Measurements from ENCODE around the gene SRY.

Gene SRY

GRCh38 chrY:2787600-2787999 lies at the start of gene SRY:
Gene SRY, minus strand, starts transcription at chrY:2787682. Its CDS starts 79 bp downstream, at chrY:2787603.
- H3K4me1 ChIP-seq (ENCODE audit: low read depth, poor library complexity, severe bottlenecking), result no peaks in the 10 kb centered on the region

GRCh38 chrY:2837078-2837477 lies 49.6 kb upstream of the SRY start:
- no peaks in the 10 kb centered on the region for H3K79me2 ChIP-seq (ENCODE audit: insufficient read depth, low read depth)
- H4K20me1 ChIP-seq (ENCODE audit: insufficient read depth), result no peaks in the 10 kb centered on the region
- H3K27ac ChIP-seq, result no peak overlapping the region
- H3K9ac ChIP-seq, result no peak overlapping the region
- H3K4me2 ChIP-seq, result no peak overlapping the region
- no peaks in the 10 kb centered on the region for H3K27me3 ChIP-seq (ENCODE audit: insufficient read depth, low read depth)
- no peak overlapping the region for H3K4me3 ChIP-seq (IDR thresholded peaks at IDR 0.05; ENCODE audit: insufficient read depth, low read depth, low read length)
- H3K4me1 ChIP-seq (ENCODE audit: low read depth, poor library complexity, severe bottlenecking), result no peaks in the 10 kb centered on the region
- H3K36me3 ChIP-seq (ENCODE audit: insufficient read depth), result no peaks in the 10 kb centered on the region
- TF ChIP-seq CTCF (conservative IDR thresholded peaks at IDR 0.05; ENCODE audit: low read depth, low read length), result no peak
- H2AFZ ChIP-seq (ENCODE audit: low read depth), result no peak overlapping the region

More at GRCh38 chrY:2787600-2787999, at the start of gene SRY:
- no peaks in the 10 kb centered on the region for H4K20me1 ChIP-seq (ENCODE audit: insufficient read depth)
- no peak within 1 kb of the TSS for H3K4me3 ChIP-seq (IDR thresholded peaks at IDR 0.05; ENCODE audit: insufficient read depth, low read depth, low read length)
- no peaks in the 10 kb centered on the region for H3K79me2 ChIP-seq (ENCODE audit: insufficient read depth, low read depth)
- H2AFZ ChIP-seq (ENCODE audit: low read depth), result no peak within 1 kb of the TSS
- no peak within 1 kb of the TSS for H3K4me2 ChIP-seq
- no peak within 1 kb of the TSS for H3K27ac ChIP-seq
- no peak for TF ChIP-seq CTCF (conservative IDR thresholded peaks at IDR 0.05; ENCODE audit: low read depth, low read length)
- no peak within 1 kb of the TSS for H3K9ac ChIP-seq
- no peaks in the 10 kb centered on the region for H3K27me3 ChIP-seq (ENCODE audit: insufficient read depth, low read depth)
- H3K36me3 ChIP-seq (ENCODE audit: insufficient read depth), result no peaks in the 10 kb centered on the region

- Histone ChIP-seq H3K4me3 (IDR thresholded peaks at IDR 0.05; ENCODE audit: insufficient read depth, low read depth, low read length) (no peak overlapping the region), H3K27ac (no peak overlapping the region), H3K79me2 (ENCODE audit: insufficient read depth, low read depth) (no peaks in the 10 kb centered on the region), H3K36me3 (ENCODE audit: insufficient read depth) (no peaks in the 10 kb centered on the region), H3K27me3 (ENCODE audit: insufficient read depth, low read depth) (no peaks in the 10 kb centered on the region), H3K4me2 (no peak overlapping the region), H4K20me1 (ENCODE audit: insufficient read depth) (no peaks in the 10 kb centered on the region), H3K9ac (no peak overlapping the region), H3K4me1 (ENCODE audit: low read depth, poor library complexity, severe bottlenecking) (no peaks in the 10 kb centered on the region), H2AFZ (ENCODE audit: low read depth) (no peak overlapping the region)
- TF ChIP-seq CTCF (conservative IDR thresholded peaks at IDR 0.05; ENCODE audit: low read depth, low read length), result no peak
Measured at GRCh38 chrY:2835230-2835629, 47.7 kb upstream of the SRY start.

- Histone ChIP-seq H3K4me1 (ENCODE audit: low read depth, poor library complexity, severe bottlenecking) (no peaks in the 10 kb centered on the region), H3K4me2 (no peak overlapping the region)
- TF ChIP-seq CTCF (conservative IDR thresholded peaks at IDR 0.05; ENCODE audit: low read depth, low read length), result no peak
Measured at GRCh38 chrY:2828497-2828896, 41.0 kb upstream of the SRY start.

More at GRCh38 chrY:2828497-2828896, 41.0 kb upstream of the SRY start:
- Histone ChIP-seq H3K27me3 (ENCODE audit: insufficient read depth, low read depth) (no peaks in the 10 kb centered on the region), H3K4me3 (IDR thresholded peaks at IDR 0.05; ENCODE audit: insufficient read depth, low read depth, low read length) (no peak overlapping the region), H3K9ac (no peak overlapping the region), H3K79me2 (ENCODE audit: insufficient read depth, low read depth) (no peaks in the 10 kb centered on the region), H2AFZ (ENCODE audit: low read depth) (no peak overlapping the region), H4K20me1 (ENCODE audit: insufficient read depth) (no peaks in the 10 kb centered on the region), H3K36me3 (ENCODE audit: insufficient read depth) (no peaks in the 10 kb centered on the region), H3K27ac (no peak overlapping the region)
